PFSK-1 (cell line): ENCODE results near the gene IL10.

Experiments used
- POLR2AphosphoS5 ChIP-seq: IDR thresholded peaks from 2 replicates; pipeline ENCODE4 v1.6.1; 2012; ENCODE audit warnings: low read depth, mild to moderate bottlenecking, control low read depth, low read length, moderate library complexity
- SIN3A ChIP-seq: IDR thresholded peaks from 2 replicates; pipeline ENCODE4 v1.6.1; 2012; ENCODE audit warnings: mild to moderate bottlenecking, low read length, moderate library complexity, borderline replicate concordance; ENCODE audit not compliant: insufficient read depth
- TF ChIP-seq, protein P1 (sequence below), 2 experiments: IDR thresholded peaks; 2 replicates each; pipeline versions ENCODE4 v1.6.1 to v1.8.0; 2011 to 2012; ENCODE audit warnings: low read depth in 2 of 2, low read length in 2 of 2, control low read depth in 1 of 2, inconsistent platforms in 1 of 2, mild to moderate bottlenecking in 1 of 2, moderate library complexity in 1 of 2; ENCODE audit not compliant: insufficient read depth in 1 of 2

DNA sequence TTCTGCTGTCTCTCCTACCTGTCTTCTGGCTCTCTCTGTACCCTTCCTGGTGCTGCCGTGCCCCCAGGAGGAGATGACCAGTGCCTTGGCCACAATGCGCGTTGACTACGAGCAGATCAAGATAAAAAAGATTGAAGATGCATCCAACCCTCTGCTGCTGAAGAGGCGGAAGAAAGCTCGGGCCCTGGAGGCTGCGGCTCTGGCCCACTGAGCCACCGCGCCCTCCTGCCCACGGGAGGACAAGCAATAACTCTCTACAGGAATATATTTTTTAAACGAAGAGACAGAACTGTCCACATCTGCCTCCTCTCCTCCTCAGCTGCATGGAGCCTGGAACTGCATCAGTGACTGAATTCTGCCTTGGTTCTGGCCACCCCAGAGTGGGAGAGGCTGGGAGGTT is 39.8 kb downstream of the IL10 start:
- no peak for TF ChIP-seq POLR2AphosphoS5
- TF ChIP-seq SIN3A, result no peak
- TF ChIP-seq, protein P1, sequence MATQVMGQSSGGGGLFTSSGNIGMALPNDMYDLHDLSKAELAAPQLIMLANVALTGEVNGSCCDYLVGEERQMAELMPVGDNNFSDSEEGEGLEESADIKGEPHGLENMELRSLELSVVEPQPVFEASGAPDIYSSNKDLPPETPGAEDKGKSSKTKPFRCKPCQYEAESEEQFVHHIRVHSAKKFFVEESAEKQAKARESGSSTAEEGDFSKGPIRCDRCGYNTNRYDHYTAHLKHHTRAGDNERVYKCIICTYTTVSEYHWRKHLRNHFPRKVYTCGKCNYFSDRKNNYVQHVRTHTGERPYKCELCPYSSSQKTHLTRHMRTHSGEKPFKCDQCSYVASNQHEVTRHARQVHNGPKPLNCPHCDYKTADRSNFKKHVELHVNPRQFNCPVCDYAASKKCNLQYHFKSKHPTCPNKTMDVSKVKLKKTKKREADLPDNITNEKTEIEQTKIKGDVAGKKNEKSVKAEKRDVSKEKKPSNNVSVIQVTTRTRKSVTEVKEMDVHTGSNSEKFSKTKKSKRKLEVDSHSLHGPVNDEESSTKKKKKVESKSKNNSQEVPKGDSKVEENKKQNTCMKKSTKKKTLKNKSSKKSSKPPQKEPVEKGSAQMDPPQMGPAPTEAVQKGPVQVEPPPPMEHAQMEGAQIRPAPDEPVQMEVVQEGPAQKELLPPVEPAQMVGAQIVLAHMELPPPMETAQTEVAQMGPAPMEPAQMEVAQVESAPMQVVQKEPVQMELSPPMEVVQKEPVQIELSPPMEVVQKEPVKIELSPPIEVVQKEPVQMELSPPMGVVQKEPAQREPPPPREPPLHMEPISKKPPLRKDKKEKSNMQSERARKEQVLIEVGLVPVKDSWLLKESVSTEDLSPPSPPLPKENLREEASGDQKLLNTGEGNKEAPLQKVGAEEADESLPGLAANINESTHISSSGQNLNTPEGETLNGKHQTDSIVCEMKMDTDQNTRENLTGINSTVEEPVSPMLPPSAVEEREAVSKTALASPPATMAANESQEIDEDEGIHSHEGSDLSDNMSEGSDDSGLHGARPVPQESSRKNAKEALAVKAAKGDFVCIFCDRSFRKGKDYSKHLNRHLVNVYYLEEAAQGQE (IDR thresholded peaks at IDR 0.05; ENCODE audit: insufficient read depth in 1 of 2, low read depth in 2 of 2, low read length in 2 of 2), result no peak
